ENCODE data around the gene ZBTB1.
A peak's percentile ranks its signal among the peaks of the same experiment; 100 is the strongest.

Gene ZBTB1, protein sequence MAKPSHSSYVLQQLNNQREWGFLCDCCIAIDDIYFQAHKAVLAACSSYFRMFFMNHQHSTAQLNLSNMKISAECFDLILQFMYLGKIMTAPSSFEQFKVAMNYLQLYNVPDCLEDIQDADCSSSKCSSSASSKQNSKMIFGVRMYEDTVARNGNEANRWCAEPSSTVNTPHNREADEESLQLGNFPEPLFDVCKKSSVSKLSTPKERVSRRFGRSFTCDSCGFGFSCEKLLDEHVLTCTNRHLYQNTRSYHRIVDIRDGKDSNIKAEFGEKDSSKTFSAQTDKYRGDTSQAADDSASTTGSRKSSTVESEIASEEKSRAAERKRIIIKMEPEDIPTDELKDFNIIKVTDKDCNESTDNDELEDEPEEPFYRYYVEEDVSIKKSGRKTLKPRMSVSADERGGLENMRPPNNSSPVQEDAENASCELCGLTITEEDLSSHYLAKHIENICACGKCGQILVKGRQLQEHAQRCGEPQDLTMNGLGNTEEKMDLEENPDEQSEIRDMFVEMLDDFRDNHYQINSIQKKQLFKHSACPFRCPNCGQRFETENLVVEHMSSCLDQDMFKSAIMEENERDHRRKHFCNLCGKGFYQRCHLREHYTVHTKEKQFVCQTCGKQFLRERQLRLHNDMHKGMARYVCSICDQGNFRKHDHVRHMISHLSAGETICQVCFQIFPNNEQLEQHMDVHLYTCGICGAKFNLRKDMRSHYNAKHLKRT

DNA sequence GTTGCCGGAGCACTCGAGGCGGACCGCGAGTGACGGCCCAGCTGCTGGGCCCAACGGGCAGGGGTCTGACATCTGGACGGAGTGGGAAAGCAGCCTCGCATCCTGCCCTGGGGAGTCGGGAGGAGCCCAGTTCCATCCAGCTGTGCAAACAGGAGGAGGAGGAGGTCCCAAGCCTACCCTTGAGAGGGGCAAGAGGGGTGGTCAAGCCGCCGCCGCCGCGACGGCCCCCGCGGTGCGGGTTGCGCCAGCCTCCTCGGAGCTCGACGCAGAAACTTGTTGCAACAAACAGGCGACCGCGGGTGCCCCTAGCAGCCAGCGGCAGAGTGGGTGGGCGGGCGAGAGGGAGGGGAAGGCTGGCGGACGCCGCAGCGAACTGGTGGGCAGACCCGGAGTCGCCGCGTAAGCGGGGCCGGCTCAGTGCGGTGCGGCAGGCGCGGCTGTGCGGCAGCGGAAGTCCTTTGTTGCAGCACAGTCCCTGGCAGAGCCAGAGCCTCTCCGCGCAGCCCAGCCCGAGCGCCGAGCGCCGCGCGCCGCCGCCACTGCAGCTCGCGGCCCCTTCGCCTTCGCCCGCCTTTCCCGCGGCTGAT, at the start of gene ZBTB1:
TSS of gene ZBTB1 (plus strand) at position 461 of the 587 bp plus-strand sequence. CDS start 16,735 bp downstream, outside the sequence.
- DNase-seq: peak; percentile 89

DNA sequence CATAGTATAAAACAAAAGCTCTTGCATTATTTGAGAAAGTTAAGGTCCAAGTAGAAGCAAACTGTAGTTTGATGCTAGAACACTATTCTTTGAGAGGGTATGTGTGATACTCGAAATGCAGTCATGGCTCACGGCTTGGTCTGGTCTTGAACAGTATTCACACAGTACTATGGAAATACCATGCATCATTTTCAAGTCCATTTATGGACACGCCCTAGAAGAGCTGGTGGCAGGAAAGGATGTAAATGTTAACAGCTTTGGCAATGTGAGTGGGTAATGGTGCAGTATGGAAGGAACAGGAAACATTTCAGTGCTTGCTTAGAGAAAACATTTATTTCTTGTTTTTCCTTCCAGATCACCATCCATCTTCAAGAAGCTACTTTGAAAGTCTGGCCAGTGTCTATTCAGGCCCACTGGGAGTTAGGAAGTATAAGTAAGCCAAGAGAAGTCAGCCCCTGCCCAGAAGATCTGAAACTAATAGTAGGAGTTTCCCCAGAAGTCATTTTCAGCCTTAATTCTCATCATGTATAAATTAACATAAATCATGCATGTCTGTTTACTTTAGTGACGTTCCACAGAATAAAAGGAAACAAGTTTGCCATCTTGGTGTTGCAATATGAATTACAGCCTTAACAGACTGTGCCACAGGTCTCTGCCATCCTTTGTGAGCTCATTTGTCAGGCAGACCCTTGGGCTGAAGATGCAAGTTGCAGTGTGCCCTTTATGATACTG, 45.0 kb upstream of the ZBTB1 start:
- no peak for DNase-seq

- no peak for DNase-seq
Observed at GRCh38 chr14:64461221-64461620, 43.3 kb upstream of the ZBTB1 start.

- no peak for DNase-seq
Observed at GRCh38 chr14:64463195-64463594, 41.4 kb upstream of the ZBTB1 start.

DNA sequence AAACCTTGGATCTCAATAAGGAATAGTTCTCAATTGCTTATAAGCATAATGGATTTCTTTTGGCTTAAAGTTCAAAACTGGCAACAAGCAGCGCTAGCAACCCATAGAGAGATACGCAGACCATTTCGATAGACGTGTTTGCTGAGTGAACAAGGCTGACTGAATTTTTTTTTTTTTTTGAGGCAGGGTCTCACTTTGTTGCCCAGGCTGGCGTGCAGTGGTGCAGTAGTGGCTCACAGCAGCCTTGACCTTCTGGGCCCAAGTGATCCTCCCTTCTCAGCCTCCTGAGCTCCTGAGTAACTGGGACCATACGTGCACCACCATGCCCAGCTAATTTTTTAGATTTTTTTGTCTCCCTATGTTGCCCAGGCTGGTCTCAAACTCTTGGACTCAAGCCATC, 40.7 kb upstream of the ZBTB1 start:
- no peak for DNase-seq

- no peak for DNase-seq
Observed at GRCh38 chr14:64464651-64465050, 39.9 kb upstream of the ZBTB1 start.

- DNase-seq: peak; percentile 54
Observed at GRCh38 chr14:64465191-64465822, 39.3 kb upstream of the ZBTB1 start, which contains the start of gene AKAP5. Gene AKAP5 (plus strand): TSS chr14:64465499. CDS start chr14:64468395, 2,896 bp downstream.

DNA sequence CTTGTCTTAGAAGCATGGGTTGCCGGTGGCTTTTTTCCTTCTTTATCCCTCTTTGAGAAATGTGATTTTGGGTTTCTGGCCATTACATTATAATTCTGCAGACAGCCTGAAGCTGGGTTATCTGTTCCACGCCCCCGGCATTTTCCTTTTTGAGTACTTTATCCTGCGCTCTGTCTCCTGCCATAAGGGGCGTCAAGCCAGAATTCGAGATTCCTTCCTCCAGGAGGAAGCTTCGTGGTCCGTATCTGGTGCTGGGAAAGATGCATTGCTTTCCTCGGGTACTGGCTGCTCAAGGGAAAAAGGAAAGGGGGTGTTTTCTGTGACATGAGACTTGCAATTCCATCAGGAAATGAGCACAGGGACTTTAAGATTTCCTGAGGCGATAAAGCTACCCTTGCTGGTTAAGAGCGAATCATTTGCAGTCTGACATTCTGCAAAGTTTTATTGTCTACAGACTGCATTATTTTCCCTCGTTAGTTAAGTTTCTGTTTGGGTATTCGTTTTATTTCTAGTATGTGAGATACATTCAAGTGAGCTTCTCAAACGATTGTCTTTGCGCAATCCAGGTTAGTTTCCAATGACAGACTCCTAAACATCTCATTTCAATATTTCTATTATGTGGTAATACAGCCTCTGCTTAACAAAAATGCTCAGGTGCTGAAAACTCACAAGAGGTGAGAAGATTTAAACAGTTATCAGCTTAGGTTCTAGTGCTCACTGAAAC, 38.6 kb upstream of the ZBTB1 start:
- no peak for DNase-seq

DNA sequence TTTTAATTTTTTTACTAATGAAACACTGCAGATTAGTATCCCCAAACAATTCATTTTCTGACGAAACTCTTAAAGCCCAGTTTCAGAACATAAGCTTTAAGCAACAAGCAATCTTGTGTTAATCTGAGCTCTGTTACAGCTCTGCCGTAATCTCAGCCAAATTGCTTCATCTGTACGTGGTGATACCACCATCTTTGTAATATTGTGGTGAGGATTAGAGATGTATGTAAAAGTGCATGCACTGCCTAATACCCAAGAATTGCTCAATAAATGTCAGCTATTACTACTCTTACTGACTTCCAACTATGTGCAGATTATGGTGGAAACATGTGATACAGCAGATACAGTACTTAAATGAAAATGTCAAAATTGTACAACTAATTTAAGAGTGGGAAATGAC, 37.5 kb upstream of the ZBTB1 start:
- DNase-seq: no peak

- DNase-seq: no peak
Observed at GRCh38 chr14:64467566-64467965, 37.0 kb upstream of the ZBTB1 start.

GRCh38 chr14:64468451-64468850, 36.1 kb upstream of the ZBTB1 start:
- no peak for DNase-seq

DNA sequence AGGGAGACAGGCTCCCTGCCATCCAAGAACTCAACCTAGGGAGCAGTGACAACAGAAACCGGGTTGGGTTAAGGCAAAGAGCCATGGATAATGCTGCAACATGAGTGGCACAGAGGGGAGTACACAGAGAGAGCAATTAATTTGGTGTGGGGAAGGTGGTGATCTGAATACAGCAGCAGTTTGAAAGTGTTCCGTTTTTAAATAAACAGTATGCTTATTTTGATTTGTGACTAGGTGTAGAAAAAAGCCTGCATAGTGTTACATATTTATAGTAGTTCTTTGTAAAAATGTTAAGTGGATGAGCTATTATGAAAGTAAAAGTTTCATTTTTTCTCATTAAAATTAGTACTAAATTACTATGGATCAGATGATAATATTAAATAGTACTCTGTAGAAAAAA, 30.5 kb upstream of the ZBTB1 start:
- DNase-seq: no peak

GRCh38 chr14:64474698-64475097, 29.9 kb upstream of the ZBTB1 start:
- DNase-seq: no peak

DNA sequence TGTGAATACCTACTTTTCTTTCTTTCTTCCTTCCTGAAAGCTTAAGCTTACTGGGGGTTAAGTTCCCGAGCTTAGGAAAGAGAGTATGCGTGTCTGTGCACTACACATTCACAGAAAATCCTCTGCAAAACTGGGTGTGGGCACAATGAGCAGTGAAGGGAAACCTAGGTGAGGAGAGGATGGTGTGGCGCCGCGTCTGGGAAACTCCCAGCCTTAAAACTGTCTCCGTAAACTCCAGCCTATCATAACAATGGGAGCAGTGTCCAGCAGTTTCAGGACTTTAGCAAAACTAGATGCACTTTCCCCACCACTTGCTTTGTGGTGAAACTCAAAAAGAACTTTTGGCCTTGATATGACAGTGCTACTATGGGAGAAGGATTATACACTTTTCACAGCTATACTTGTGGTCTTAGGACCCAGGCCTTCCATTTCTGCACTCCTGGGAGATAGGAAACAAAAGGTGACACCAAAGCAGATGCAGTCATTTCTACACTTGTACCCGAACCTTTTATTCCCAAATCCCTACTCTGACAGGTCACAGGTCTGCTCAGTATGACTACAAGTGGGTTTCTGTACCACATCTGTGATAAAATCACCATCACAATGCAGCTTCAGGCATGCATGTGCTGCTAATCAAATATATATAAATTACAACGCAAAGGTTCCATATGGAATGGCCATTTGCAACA, 28.8 kb upstream of the ZBTB1 start:
- DNase-seq: no peak

GRCh38 chr14:64476438-64476837, 28.1 kb upstream of the ZBTB1 start:
- DNase-seq: peak; percentile 7

GRCh38 chr14:64478634-64479250, 25.8 kb upstream of the ZBTB1 start:
- DNase-seq: no peak

- no peak for DNase-seq
Observed at GRCh38 chr14:64488590-64489099, 15.9 kb upstream of the ZBTB1 start.

GRCh38 chr14:64491637-64492036, 12.9 kb upstream of the ZBTB1 start:
- no peak for DNase-seq

GRCh38 chr14:64493455-64493854, 11.1 kb upstream of the ZBTB1 start:
- no peak for DNase-seq

DNA sequence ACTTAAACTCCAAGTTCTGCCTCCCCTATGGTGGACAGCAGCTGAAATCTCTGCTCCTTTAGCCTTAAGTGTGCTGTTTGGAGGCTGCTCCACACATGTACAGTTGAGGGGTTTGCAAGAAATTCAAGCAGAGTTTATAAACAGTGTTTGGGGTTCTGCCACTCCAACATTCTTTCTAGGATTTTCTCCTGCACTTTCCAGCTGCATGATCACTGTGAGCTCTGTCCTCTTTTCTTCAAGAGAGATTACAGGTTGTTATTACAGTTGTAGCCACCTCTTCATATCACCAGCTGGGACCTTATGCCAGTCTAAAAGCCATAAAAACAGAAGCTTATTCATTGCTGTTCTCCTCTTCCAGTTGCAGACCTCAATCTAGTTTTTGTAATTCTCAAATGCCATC, 9.3 kb upstream of the ZBTB1 start:
- no peak for DNase-seq

- DNase-seq: no peak
Observed at GRCh38 chr14:64496764-64497163, 7.8 kb upstream of the ZBTB1 start.

All from stimulated activated CD4-positive, alpha-beta T cell treated with anti-CD3 and anti-CD28 coated beads, Interleukin-1b, Interleukin-23, amount 100 ng/mL, for 48 hours (primary cell).